Measurements from ENCODE around the gene SHISA6.

SHISA6 gene

DNA sequence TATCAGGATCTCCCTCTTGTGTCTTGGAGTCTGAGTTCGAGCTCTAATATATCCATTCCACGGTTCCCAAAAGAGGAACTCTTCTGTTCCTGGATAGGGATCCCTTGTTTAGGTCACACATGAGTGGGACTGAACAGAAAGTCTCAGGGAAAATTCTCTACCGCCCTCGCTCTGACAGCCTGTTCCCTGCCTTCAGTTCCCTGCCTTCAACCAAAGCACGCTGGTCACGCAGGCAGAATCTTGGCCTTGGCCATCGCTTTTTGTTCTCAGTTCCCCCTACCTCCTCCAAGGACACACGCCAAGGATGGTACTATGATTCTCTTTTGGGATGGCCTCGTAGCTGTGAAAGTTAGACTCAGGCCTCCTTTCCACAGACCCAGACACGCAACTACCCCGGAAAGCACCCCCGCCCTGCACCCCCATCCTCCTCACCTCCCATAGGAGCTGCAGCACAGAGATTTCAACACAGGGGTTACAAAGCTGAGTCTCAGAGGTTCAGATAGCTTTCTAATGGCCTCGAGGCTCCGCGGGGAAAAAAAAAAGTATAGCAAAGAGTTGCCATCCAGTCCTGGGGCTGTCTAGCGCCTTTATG is 1.5 kb upstream of the SHISA6 start:
- Histone ChIP-seq H3K27ac (ENCODE audit: insufficient read depth, low read depth, low read length, poor library complexity, severe bottlenecking) (no peak overlapping the region), H3K27me3 (ENCODE audit: control insufficient read depth, insufficient read depth, low read length, poor library complexity, severe bottlenecking) (peaks cover 68% of the 10 kb centered on the region), H3K4me1 (ENCODE audit: control insufficient read depth, insufficient read depth, low read length) (no peaks in the 10 kb centered on the region), H3K4me3 (ENCODE audit: insufficient read depth, low read depth, low read length) (no peak overlapping the region), H3K36me3 (ENCODE audit: control insufficient read depth, insufficient read depth, low read length) (no peaks in the 10 kb centered on the region), H3K9me3 (ENCODE audit: control insufficient read depth, low read length) (no peaks in the 10 kb centered on the region)
- WGBS, 2 experiments = 55% methylated on average over 16 of the region's 16 CpGs

DNA sequence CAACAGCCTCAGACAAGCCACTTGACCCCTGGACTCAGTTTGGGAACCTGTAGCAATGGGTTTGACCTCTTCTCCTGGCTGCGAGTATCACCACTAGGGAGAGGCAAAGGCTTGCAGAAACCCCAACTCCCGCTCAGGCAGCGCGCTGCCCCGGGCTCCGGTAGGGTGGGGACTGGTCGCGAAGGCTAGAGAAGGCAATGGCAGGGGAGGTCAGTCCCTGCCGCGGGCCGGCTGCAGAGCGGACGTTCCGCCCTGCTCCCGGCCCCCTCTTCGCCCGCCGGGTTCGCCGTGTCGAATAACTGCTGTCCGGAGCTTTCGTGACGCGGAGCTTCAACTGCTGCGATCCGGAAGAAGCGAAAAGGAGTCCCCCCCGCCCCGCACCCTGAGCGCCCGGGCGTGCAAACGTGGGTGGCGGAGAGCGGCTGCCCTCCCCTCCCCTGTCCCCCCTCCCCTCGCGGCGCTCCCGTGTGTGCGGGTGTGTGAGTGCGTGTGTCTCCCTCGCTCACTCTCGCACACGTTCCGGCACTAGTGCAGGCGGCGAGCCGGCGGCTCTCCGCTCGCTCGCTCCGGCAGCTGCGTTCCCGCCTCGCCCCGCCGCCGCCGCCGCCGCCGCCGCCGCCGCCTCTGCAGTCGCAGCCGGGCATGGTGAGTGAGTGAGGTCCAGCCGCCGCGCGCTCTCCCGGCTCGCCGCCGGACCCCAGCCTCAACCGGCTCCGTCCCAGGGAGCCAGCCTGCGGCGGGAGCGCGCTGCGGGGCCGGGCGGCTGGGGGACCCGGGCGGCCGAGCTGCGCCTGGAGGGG is 772 bp upstream of the SHISA6 start:
- Histone ChIP-seq H3K9me3 (ENCODE audit: control insufficient read depth, low read length) (no peaks in the 10 kb centered on the region), H3K36me3 (ENCODE audit: control insufficient read depth, insufficient read depth, low read length) (no peaks in the 10 kb centered on the region), H3K4me3 (ENCODE audit: insufficient read depth, low read depth, low read length) (peak overlapping the region; percentile 52), H3K27me3 (ENCODE audit: control insufficient read depth, insufficient read depth, low read length, poor library complexity, severe bottlenecking) (peaks cover 72% of the 10 kb centered on the region), H3K4me1 (ENCODE audit: control insufficient read depth, insufficient read depth, low read length) (no peaks in the 10 kb centered on the region), H3K27ac (ENCODE audit: insufficient read depth, low read depth, low read length, poor library complexity, severe bottlenecking) (no peak overlapping the region)
- 0% methylated on average over 90 of the region's 90 CpGs for WGBS, 2 experiments

DNA sequence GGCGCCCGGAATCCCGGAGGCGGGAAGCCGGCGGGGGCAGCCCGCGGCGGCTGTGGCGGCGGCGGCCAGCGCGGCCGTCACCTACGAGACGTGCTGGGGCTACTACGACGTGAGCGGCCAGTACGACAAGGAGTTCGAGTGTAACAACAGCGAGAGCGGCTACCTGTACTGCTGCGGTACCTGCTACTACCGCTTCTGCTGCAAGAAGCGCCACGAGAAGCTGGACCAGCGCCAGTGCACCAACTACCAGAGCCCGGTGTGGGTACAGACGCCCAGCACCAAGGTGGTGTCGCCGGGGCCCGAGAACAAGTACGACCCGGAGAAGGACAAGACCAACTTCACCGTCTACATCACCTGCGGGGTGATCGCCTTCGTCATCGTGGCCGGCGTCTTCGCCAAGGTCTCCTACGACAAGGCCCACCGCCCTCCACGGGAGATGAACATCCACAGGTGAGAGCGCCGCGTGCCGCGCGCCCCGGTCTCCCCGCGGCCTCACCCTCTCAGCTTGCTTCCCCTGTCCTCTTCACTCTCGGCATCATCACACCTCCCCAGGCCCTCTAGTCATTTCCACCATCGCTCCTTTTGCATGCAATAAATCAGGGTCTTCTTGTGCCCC is 706 bp downstream of the SHISA6 start:
- 24 to 25% methylated on average over 58 of the region's 58 CpGs for WGBS, 2 experiments
- H3K4me3 ChIP-seq (ENCODE audit: insufficient read depth, low read depth, low read length) = peak overlapping the region; percentile 18
- H3K27ac ChIP-seq (ENCODE audit: insufficient read depth, low read depth, low read length, poor library complexity, severe bottlenecking) = no peak overlapping the region
- H3K27me3 ChIP-seq (ENCODE audit: control insufficient read depth, insufficient read depth, low read length, poor library complexity, severe bottlenecking) = peaks cover 72% of the 10 kb centered on the region
- no peaks in the 10 kb centered on the region for H3K9me3 ChIP-seq (ENCODE audit: control insufficient read depth, low read length)
- H3K36me3 ChIP-seq (ENCODE audit: control insufficient read depth, insufficient read depth, low read length) = no peaks in the 10 kb centered on the region
- H3K4me1 ChIP-seq (ENCODE audit: control insufficient read depth, insufficient read depth, low read length) = no peaks in the 10 kb centered on the region

- H3K36me3 ChIP-seq (ENCODE audit: control insufficient read depth, insufficient read depth, low read length) = no peaks in the 10 kb centered on the region
- WGBS, 2 experiments = 54 to 58% methylated on average over 9 of the region's 9 CpGs
- no peaks in the 10 kb centered on the region for H3K9me3 ChIP-seq (ENCODE audit: control insufficient read depth, low read length)
- H3K4me1 ChIP-seq (ENCODE audit: control insufficient read depth, insufficient read depth, low read length) = no peaks in the 10 kb centered on the region
- H3K27me3 ChIP-seq (ENCODE audit: control insufficient read depth, insufficient read depth, low read length, poor library complexity, severe bottlenecking) = peaks cover 72% of the 10 kb centered on the region
- no peak overlapping the region for H3K27ac ChIP-seq (ENCODE audit: insufficient read depth, low read depth, low read length, poor library complexity, severe bottlenecking)
- H3K4me3 ChIP-seq (ENCODE audit: insufficient read depth, low read depth, low read length) = no peak overlapping the region
These were observed 1.4 kb downstream of the SHISA6 start for GRCh38 chr17:11242411-11242810.

DNA sequence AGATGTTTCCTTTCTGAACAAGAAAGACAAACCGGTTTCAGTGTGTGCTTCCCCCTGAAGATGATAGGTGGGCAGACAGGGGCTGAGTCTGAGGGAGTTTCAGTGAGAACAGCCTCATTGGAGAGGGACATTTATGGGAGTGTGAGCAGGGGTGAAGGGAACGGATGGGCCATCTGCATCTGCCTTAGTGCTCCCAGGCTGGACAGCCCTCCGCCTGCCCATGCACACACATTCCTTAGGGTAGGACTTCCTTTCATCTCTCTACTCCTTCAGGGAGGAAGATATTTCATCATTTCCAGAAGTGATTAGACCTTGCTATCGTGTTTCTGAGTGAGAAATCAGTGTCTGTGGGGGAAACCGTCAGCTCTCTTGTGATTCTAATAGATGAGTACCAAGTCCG is 3.8 kb downstream of the SHISA6 start:
- H3K4me1 ChIP-seq (ENCODE audit: control insufficient read depth, insufficient read depth, low read length) = no peaks in the 10 kb centered on the region

GRCh38 chr17:11245187-11245586 is 4.2 kb downstream of the SHISA6 start:
- no peaks in the 10 kb centered on the region for H3K36me3 ChIP-seq (ENCODE audit: control insufficient read depth, insufficient read depth, low read length)
- no peaks in the 10 kb centered on the region for H3K9me3 ChIP-seq (ENCODE audit: control insufficient read depth, low read length)
- peaks cover 45% of the 10 kb centered on the region for H3K27me3 ChIP-seq (ENCODE audit: control insufficient read depth, insufficient read depth, low read length, poor library complexity, severe bottlenecking)
- WGBS, 2 experiments = 83 to 86% methylated on average over 7 of the region's 7 CpGs
- no peak overlapping the region for H3K4me3 ChIP-seq (ENCODE audit: insufficient read depth, low read depth, low read length)
- no peaks in the 10 kb centered on the region for H3K4me1 ChIP-seq (ENCODE audit: control insufficient read depth, insufficient read depth, low read length)
- H3K27ac ChIP-seq (ENCODE audit: insufficient read depth, low read depth, low read length, poor library complexity, severe bottlenecking) = no peak overlapping the region

More for the DNA sequence above, 3.8 kb downstream of the SHISA6 start:
- Histone ChIP-seq H3K27me3 (ENCODE audit: control insufficient read depth, insufficient read depth, low read length, poor library complexity, severe bottlenecking) (peaks cover 49% of the 10 kb centered on the region), H3K27ac (ENCODE audit: insufficient read depth, low read depth, low read length, poor library complexity, severe bottlenecking) (no peak overlapping the region), H3K9me3 (ENCODE audit: control insufficient read depth, low read length) (no peaks in the 10 kb centered on the region), H3K36me3 (ENCODE audit: control insufficient read depth, insufficient read depth, low read length) (no peaks in the 10 kb centered on the region), H3K4me3 (ENCODE audit: insufficient read depth, low read depth, low read length) (no peak overlapping the region)
- WGBS, 2 experiments = 92% methylated on average over 6 of the region's 6 CpGs

GRCh38 chr17:11245791-11246190 is 4.8 kb downstream of the SHISA6 start:
- Histone ChIP-seq H3K36me3 (ENCODE audit: control insufficient read depth, insufficient read depth, low read length) (no peaks in the 10 kb centered on the region), H3K9me3 (ENCODE audit: control insufficient read depth, low read length) (no peaks in the 10 kb centered on the region), H3K4me3 (ENCODE audit: insufficient read depth, low read depth, low read length) (no peak overlapping the region), H3K4me1 (ENCODE audit: control insufficient read depth, insufficient read depth, low read length) (no peaks in the 10 kb centered on the region), H3K27ac (ENCODE audit: insufficient read depth, low read depth, low read length, poor library complexity, severe bottlenecking) (no peak overlapping the region), H3K27me3 (ENCODE audit: control insufficient read depth, insufficient read depth, low read length, poor library complexity, severe bottlenecking) (peaks cover 39% of the 10 kb centered on the region)
- 96 to 100% methylated on average over 3 of the region's 3 CpGs for WGBS, 2 experiments

GRCh38 chr17:11250161-11250560 is 9.1 kb downstream of the SHISA6 start:
- no peaks in the 10 kb centered on the region for H3K36me3 ChIP-seq (ENCODE audit: control insufficient read depth, insufficient read depth, low read length)
- no peaks in the 10 kb centered on the region for H3K27me3 ChIP-seq (ENCODE audit: control insufficient read depth, insufficient read depth, low read length, poor library complexity, severe bottlenecking)
- no peaks in the 10 kb centered on the region for H3K9me3 ChIP-seq (ENCODE audit: control insufficient read depth, low read length)
- WGBS, 2 experiments = 94 to 96% methylated on average over 7 of the region's 7 CpGs
- H3K27ac ChIP-seq (ENCODE audit: insufficient read depth, low read depth, low read length, poor library complexity, severe bottlenecking) = no peak overlapping the region
- H3K4me3 ChIP-seq (ENCODE audit: insufficient read depth, low read depth, low read length) = no peak overlapping the region
- no peaks in the 10 kb centered on the region for H3K4me1 ChIP-seq (ENCODE audit: control insufficient read depth, insufficient read depth, low read length)

GRCh38 chr17:11251561-11252107 is 10.6 kb downstream of the SHISA6 start:
- no peaks in the 10 kb centered on the region for H3K9me3 ChIP-seq (ENCODE audit: control insufficient read depth, low read length)
- no peaks in the 10 kb centered on the region for H3K27me3 ChIP-seq (ENCODE audit: control insufficient read depth, insufficient read depth, low read length, poor library complexity, severe bottlenecking)
- H3K36me3 ChIP-seq (ENCODE audit: control insufficient read depth, insufficient read depth, low read length) = no peaks in the 10 kb centered on the region
- WGBS, 2 experiments = 87 to 88% methylated on average over 11 of the region's 11 CpGs
- H3K27ac ChIP-seq (ENCODE audit: insufficient read depth, low read depth, low read length, poor library complexity, severe bottlenecking) = no peak overlapping the region
- H3K4me3 ChIP-seq (ENCODE audit: insufficient read depth, low read depth, low read length) = no peak overlapping the region
- no peaks in the 10 kb centered on the region for H3K4me1 ChIP-seq (ENCODE audit: control insufficient read depth, insufficient read depth, low read length)

- WGBS, 2 experiments = 95% methylated on average over 11 of the region's 11 CpGs
- H3K36me3 ChIP-seq (ENCODE audit: control insufficient read depth, insufficient read depth, low read length) = no peaks in the 10 kb centered on the region
- no peaks in the 10 kb centered on the region for H3K9me3 ChIP-seq (ENCODE audit: control insufficient read depth, low read length)
- no peaks in the 10 kb centered on the region for H3K4me1 ChIP-seq (ENCODE audit: control insufficient read depth, insufficient read depth, low read length)
- no peak overlapping the region for H3K27ac ChIP-seq (ENCODE audit: insufficient read depth, low read depth, low read length, poor library complexity, severe bottlenecking)
- no peaks in the 10 kb centered on the region for H3K27me3 ChIP-seq (ENCODE audit: control insufficient read depth, insufficient read depth, low read length, poor library complexity, severe bottlenecking)
- H3K4me3 ChIP-seq (ENCODE audit: insufficient read depth, low read depth, low read length) = no peak overlapping the region
These were observed 11.1 kb downstream of the SHISA6 start for GRCh38 chr17:11252146-11252545.

All from ectodermal cell (in vitro differentiated cells).